CD8-positive, alpha-beta memory T cell (primary cell): ENCODE results near the gene TEX53. TPM values are rescaled to one million over a fixed set of nuclear protein-coding genes. Genes with fewer than 3 reads are reported as not detected.
A peak's percentile ranks its signal among the peaks of the same experiment; 100 is the strongest.

ENCODE experiments used
- CTCF ChIA-PET: fragments of 350-600 bp; sonication (Branson Sonifier 250); formaldehyde crosslinking; loops from one replicate; lab custom pipeline; 2021; ENCODE audit warnings: antibody characterized with exemption; lab: Charles Lee
- POLR2A ChIA-PET: fragments of 350-600 bp; sonication (Branson Sonifier 250); formaldehyde crosslinking; loops from one replicate; lab custom pipeline; 2021; ENCODE audit warnings: antibody characterized with exemption; lab: Charles Lee
- DNase-seq, 5 donors: peaks; one replicate each; pipeline versions ENCODE4 v3.0.0 to v3.0.0-alpha.2; 2020 to 2022; ENCODE audit warnings: mixed read lengths in 1 of 5
- H3K27ac ChIP-seq: one replicate; pipeline ENCODE4 v1.7.0; 2013; ENCODE audit warnings: low read depth, mild to moderate bottlenecking, low read length, moderate library complexity
- H3K27me3 ChIP-seq: 2 replicates; pipeline ENCODE4 v1.7.0; 2013; ENCODE audit warnings: low read length, mild to moderate bottlenecking; ENCODE audit not compliant: insufficient read depth, poor library complexity, severe bottlenecking
- H3K36me3 ChIP-seq: 2 replicates; pipeline ENCODE4 v1.7.0; 2013; ENCODE audit warnings: mild to moderate bottlenecking, low read length, moderate library complexity; ENCODE audit not compliant: insufficient read depth
- H3K4me1 ChIP-seq: 2 replicates; pipeline ENCODE4 v1.7.0; 2013; ENCODE audit warnings: mild to moderate bottlenecking, low read length, moderate library complexity; ENCODE audit not compliant: insufficient read depth
- H3K4me3 ChIP-seq: 2 replicates; pipeline ENCODE4 v1.7.0; 2013; ENCODE audit warnings: mild to moderate bottlenecking, low read length
- H3K9me3 ChIP-seq: 2 replicates; pipeline ENCODE4 v1.7.0; 2013; ENCODE audit warnings: mild to moderate bottlenecking, low read length
- H3K27ac Mint-ChIP-seq, 8 donors: one replicate each; pipeline ENCODE4 v1.8.0; 2020 to 2021; ENCODE audit warnings: mixed read lengths in 8 of 8, mild to moderate bottlenecking in 6 of 8, inconsistent platforms in 3 of 8, moderate library complexity in 3 of 8
- H3K27me3 Mint-ChIP-seq, 2 donors: one replicate each; pipeline ENCODE4 v1.8.0; 2020 to 2021; ENCODE audit warnings: mixed read lengths in 2 of 2, mild to moderate bottlenecking in 1 of 2, moderate library complexity in 1 of 2
- H3K36me3 Mint-ChIP-seq, 3 donors: one replicate each; pipeline ENCODE4 v1.8.0; 2020 to 2021; ENCODE audit warnings: mixed read lengths in 3 of 3, inconsistent platforms in 1 of 3, mild to moderate bottlenecking in 1 of 3
- H3K4me1 Mint-ChIP-seq, 3 donors: one replicate each; pipeline ENCODE4 v1.8.0; 2020 to 2021; ENCODE audit warnings: mixed read lengths in 3 of 3, inconsistent platforms in 1 of 3, mild to moderate bottlenecking in 1 of 3
- H3K4me3 Mint-ChIP-seq, 7 donors: one replicate each; pipeline ENCODE4 v1.8.0; 2020 to 2021; ENCODE audit warnings: mixed read lengths in 7 of 7, mild to moderate bottlenecking in 6 of 7, moderate library complexity in 4 of 7, inconsistent platforms in 2 of 7
- H3K9me3 Mint-ChIP-seq, 5 donors: one replicate each; pipeline ENCODE4 v1.8.0; 2020 to 2022; ENCODE audit warnings: mixed read lengths in 5 of 5, mild to moderate bottlenecking in 3 of 5, moderate library complexity in 2 of 5, inconsistent platforms in 1 of 5
- polyA plus RNA-seq: library from polyadenylated mRNA; unstranded; fragments of 300-500 nt; fragmentation: Illumina TruSeq; gene quantifications from one replicate; pipeline ENCODE4 v1.2.3, GENCODE V29; 2021
- total RNA-seq, 2 experiments: library from RNA; stranded (reverse); gene quantifications; one replicate each; pipeline ENCODE4 v1.2.3, GENCODE V29; 2021

Gene TEX53
- total and polyA plus RNA-seq, 3 experiments from 2014 or later, result not detected

DNA sequence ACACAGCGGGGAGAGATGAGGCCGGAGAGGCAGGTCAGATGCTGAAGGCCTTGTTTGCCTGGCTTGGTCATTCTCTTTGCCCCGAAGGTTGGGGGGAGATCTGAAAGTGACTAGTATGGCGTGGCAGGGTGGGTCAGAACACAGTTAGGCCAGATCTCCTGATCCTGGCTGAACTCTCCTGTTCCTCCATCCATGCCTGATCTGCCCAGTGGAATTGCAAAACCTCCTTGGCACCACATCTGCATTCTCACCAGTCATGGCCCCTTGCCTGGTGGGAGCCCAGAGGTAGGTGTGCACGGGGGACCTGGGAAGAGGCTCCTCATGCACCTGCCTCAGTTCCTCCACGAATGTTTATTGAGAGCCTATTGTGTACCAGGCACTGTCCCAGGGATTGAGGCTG lies 23.2 kb downstream of the TEX53 start:
- Histone ChIP-seq H3K4me3 (no peak overlapping the region), H3K27me3 (no peaks in the 10 kb centered on the region), H3K27ac (no peak overlapping the region), H3K4me1 (no peaks in the 10 kb centered on the region), H3K36me3 (peaks cover 19% of the 10 kb centered on the region), H3K9me3 (no peaks in the 10 kb centered on the region)
- H3K4me1 Mint-ChIP-seq, result no peaks in the 10 kb centered on the region
- no peak for DNase-seq
- peak overlapping the region in 1 of 8 donors; percentile 63 for H3K27ac Mint-ChIP-seq
- peaks cover 0 to 88% (median 27%) of the 10 kb centered on the region in 3 donors for H3K36me3 Mint-ChIP-seq
- H3K4me3 Mint-ChIP-seq, result no peak overlapping the region
- no peaks in the 10 kb centered on the region for H3K9me3 Mint-ChIP-seq
- ChIA-PET CTCF (no interaction called here), POLR2A (no interaction called here)
- H3K27me3 Mint-ChIP-seq, result no peaks in the 10 kb centered on the region

GRCh38 chr9:114633438-114634089 lies 24.0 kb downstream of the TEX53 start:
- Histone ChIP-seq H3K27me3 (no peaks in the 10 kb centered on the region), H3K36me3 (peaks cover 24% of the 10 kb centered on the region), H3K27ac (no peak overlapping the region), H3K4me1 (no peaks in the 10 kb centered on the region), H3K4me3 (no peak overlapping the region), H3K9me3 (no peaks in the 10 kb centered on the region)
- H3K4me1 Mint-ChIP-seq, result no peaks in the 10 kb centered on the region
- no peaks in the 10 kb centered on the region for H3K9me3 Mint-ChIP-seq
- POLR2A ChIA-PET, result no interaction called here
- H3K27me3 Mint-ChIP-seq, result no peaks in the 10 kb centered on the region
- CTCF ChIA-PET, result interaction anchor here (2.6 kb wide), 1 partner anchor 19 kb away, joined by 8 read pairs; no protein-coding TSS in a partner anchor
- peak overlapping the region in 2 of 8 donors; percentile 14 to 63 for H3K27ac Mint-ChIP-seq
- no peak overlapping the region for H3K4me3 Mint-ChIP-seq
- no peak for DNase-seq
- H3K36me3 Mint-ChIP-seq, result peaks cover 0 to 88% (median 29%) of the 10 kb centered on the region in 3 donors

DNA sequence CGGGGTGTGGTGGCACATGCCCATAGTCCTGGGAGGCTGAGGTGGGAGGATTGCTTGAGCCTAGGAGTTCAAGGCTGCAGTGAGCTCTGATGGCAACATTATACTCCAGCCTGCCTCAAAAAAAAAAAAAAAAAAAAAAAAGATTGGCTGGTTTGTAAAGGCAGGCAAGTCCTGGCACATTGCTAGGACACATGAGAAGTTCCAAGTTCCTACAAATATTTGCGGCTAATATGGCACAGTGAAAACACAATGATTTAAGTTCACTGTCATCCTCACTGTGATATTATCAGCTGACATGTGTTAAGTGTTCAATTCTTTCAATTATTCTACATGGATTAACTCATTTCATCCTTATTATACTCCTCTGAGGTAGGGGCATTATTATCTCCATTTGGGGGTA lies 26.4 kb downstream of the TEX53 start:
- no peak overlapping the region for H3K4me3 Mint-ChIP-seq
- DNase-seq, result no peak
- no peaks in the 10 kb centered on the region for H3K9me3 ChIP-seq
- no peaks in the 10 kb centered on the region for H3K27me3 ChIP-seq
- H3K36me3 ChIP-seq, result peaks cover 39% of the 10 kb centered on the region
- no peaks in the 10 kb centered on the region for H3K27me3 Mint-ChIP-seq
- ChIA-PET CTCF (interaction anchor here (2.6 kb wide), 1 partner anchor 22 kb away, joined by 8 read pairs; no protein-coding TSS in a partner anchor), POLR2A (no interaction called here)
- H3K4me3 ChIP-seq, result no peak overlapping the region
- H3K27ac ChIP-seq, result no peak overlapping the region
- no peaks in the 10 kb centered on the region for H3K4me1 ChIP-seq
- no peaks in the 10 kb centered on the region for H3K9me3 Mint-ChIP-seq
- H3K27ac Mint-ChIP-seq, result peak overlapping the region in 2 of 8 donors; percentile 48 to 52
- H3K4me1 Mint-ChIP-seq, result no peaks in the 10 kb centered on the region
- peaks cover 0 to 89% (median 32%) of the 10 kb centered on the region in 3 donors for H3K36me3 Mint-ChIP-seq

DNA sequence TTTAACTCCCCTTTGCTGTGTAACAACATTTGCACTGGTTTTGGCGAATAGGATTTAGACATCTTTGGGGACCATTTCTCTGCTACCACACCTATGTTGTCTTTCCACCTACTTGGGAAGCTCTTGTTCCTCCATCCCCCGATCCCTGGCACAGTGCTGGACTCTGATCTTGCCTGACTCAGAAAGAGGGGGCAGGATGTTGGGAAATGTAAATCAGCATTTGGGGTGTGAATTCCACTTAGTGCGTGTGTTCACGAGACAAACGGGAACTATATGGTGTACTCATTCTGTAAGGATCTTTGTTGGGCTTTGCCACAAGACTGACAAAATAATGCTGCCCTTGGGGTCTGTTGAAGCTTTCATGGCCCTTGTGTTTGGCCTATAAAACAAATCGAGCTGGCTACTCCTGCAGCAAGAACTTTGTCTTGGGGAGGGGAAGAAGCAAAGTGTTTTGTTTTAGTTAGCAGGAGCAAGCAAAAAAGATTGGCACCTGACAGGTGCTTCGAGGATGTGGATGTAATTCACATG lies 28.0 kb downstream of the TEX53 start:
- Histone ChIP-seq H3K4me1 (no peaks in the 10 kb centered on the region), H3K27me3 (no peaks in the 10 kb centered on the region), H3K4me3 (no peak overlapping the region), H3K36me3 (peaks cover 39% of the 10 kb centered on the region), H3K27ac (no peak overlapping the region), H3K9me3 (no peaks in the 10 kb centered on the region)
- no peaks in the 10 kb centered on the region for H3K27me3 Mint-ChIP-seq
- POLR2A ChIA-PET, result no interaction called here
- peaks cover 0 to 84% (median 36%) of the 10 kb centered on the region in 3 donors for H3K36me3 Mint-ChIP-seq
- no peaks in the 10 kb centered on the region for H3K9me3 Mint-ChIP-seq
- no peak for DNase-seq
- peak overlapping the region in 1 of 8 donors; percentile 1 for H3K27ac Mint-ChIP-seq
- H3K4me3 Mint-ChIP-seq, result no peak overlapping the region
- no peaks in the 10 kb centered on the region for H3K4me1 Mint-ChIP-seq
- CTCF ChIA-PET, result no interaction called here

- Histone ChIP-seq H3K27me3 (no peaks in the 10 kb centered on the region), H3K9me3 (no peaks in the 10 kb centered on the region), H3K36me3 (peaks cover 33% of the 10 kb centered on the region), H3K27ac (no peak overlapping the region), H3K4me1 (no peaks in the 10 kb centered on the region), H3K4me3 (no peak overlapping the region)
- Mint-ChIP-seq H3K27me3 (no peaks in the 10 kb centered on the region), H3K9me3 (no peaks in the 10 kb centered on the region), H3K27ac (peak overlapping the region in 1 of 8 donors; percentile 47), H3K4me3 (no peak overlapping the region), H3K4me1 (no peaks in the 10 kb centered on the region), H3K36me3 (peaks cover 0 to 81% (median 36%) of the 10 kb centered on the region in 3 donors)
- ChIA-PET CTCF (interaction anchor here (1.6 kb wide), 1 partner anchor 35 kb away, joined by 4 read pairs; no protein-coding TSS in a partner anchor), POLR2A (no interaction called here)
- no peak for DNase-seq
These were observed 30.1 kb downstream of the TEX53 start for GRCh38 chr9:114627553-114627952.

DNA sequence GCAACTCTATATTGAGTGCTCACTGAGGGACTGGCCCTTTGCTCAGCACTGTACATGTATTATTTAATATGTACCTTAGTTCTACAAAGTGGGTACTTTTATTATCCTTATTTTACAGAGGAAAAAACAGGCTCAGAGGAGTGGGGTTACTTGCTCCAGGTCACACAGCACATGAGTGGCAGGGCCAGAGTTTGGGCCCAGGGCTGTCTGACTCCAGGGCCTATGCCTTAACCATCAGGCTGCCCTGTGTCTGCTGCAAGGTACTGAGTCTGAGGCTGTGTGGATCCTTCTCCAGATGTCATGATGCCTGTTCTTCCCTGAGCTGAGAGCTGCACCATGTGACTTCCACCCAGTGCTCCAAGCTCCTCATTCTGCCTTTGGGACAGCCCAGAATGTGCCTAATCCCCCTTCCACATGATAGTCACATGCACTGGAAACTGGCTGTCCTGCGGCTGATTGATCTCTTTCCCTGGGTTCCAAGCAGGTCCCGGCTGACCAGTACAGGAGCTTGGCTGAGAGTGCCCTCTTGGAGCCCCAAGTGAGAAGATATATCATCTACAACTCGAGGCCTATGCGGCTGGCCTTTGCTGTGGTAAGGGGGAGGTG lies 31.1 kb downstream of the TEX53 start:
- H3K9me3 Mint-ChIP-seq, result no peaks in the 10 kb centered on the region
- no peaks in the 10 kb centered on the region for H3K27me3 Mint-ChIP-seq
- Histone ChIP-seq H3K9me3 (no peaks in the 10 kb centered on the region), H3K4me3 (no peak overlapping the region), H3K36me3 (peaks cover 33% of the 10 kb centered on the region), H3K27ac (no peak overlapping the region), H3K4me1 (no peaks in the 10 kb centered on the region), H3K27me3 (no peaks in the 10 kb centered on the region)
- H3K27ac Mint-ChIP-seq, result no peak overlapping the region
- H3K36me3 Mint-ChIP-seq, result peaks cover 5 to 81% (median 36%) of the 10 kb centered on the region in 3 donors
- ChIA-PET POLR2A (no interaction called here), CTCF (interaction anchor here (1.6 kb wide), 1 partner anchor 34 kb away, joined by 4 read pairs; no protein-coding TSS in a partner anchor)
- no peak for DNase-seq
- no peak overlapping the region for H3K4me3 Mint-ChIP-seq
- H3K4me1 Mint-ChIP-seq, result no peaks in the 10 kb centered on the region

- no peak for DNase-seq
- ChIA-PET POLR2A (no interaction called here), CTCF (interaction anchor here (0.9 to 1.5 kb wide), 3 partner anchors 11 to 28 kb away, joined by 3 to 4 read pairs (median 3); no protein-coding TSS in a partner anchor)
- no peaks in the 10 kb centered on the region for H3K27me3 Mint-ChIP-seq
- no peaks in the 10 kb centered on the region for H3K9me3 ChIP-seq
- H3K36me3 ChIP-seq, result peaks cover 28% of the 10 kb centered on the region
- H3K4me3 Mint-ChIP-seq, result no peak overlapping the region
- H3K27ac Mint-ChIP-seq, result peak overlapping the region in 2 of 8 donors; percentile 31 to 40
- H3K27ac ChIP-seq, result no peak overlapping the region
- H3K4me1 ChIP-seq, result no peaks in the 10 kb centered on the region
- no peak overlapping the region for H3K4me3 ChIP-seq
- no peaks in the 10 kb centered on the region for H3K9me3 Mint-ChIP-seq
- no peaks in the 10 kb centered on the region for H3K4me1 Mint-ChIP-seq
- H3K27me3 ChIP-seq, result no peaks in the 10 kb centered on the region
- peaks cover 9 to 70% (median 29%) of the 10 kb centered on the region in 3 donors for H3K36me3 Mint-ChIP-seq
These were observed 32.9 kb downstream of the TEX53 start for GRCh38 chr9:114624677-114625076.
